ENCODE data around the gene PTPRG. TPM values are rescaled to one million over a fixed set of nuclear protein-coding genes. Genes with fewer than 3 reads are reported as not detected.

Gene PTPRG
- total and polyA plus RNA-seq, 2 experiments from 2014 or later = 24.4 to 131 TPM

GRCh38 chr3:62041681-62042080, 480.3 kb downstream of the PTPRG start (continued):
- TF ChIP-seq, protein P1, sequence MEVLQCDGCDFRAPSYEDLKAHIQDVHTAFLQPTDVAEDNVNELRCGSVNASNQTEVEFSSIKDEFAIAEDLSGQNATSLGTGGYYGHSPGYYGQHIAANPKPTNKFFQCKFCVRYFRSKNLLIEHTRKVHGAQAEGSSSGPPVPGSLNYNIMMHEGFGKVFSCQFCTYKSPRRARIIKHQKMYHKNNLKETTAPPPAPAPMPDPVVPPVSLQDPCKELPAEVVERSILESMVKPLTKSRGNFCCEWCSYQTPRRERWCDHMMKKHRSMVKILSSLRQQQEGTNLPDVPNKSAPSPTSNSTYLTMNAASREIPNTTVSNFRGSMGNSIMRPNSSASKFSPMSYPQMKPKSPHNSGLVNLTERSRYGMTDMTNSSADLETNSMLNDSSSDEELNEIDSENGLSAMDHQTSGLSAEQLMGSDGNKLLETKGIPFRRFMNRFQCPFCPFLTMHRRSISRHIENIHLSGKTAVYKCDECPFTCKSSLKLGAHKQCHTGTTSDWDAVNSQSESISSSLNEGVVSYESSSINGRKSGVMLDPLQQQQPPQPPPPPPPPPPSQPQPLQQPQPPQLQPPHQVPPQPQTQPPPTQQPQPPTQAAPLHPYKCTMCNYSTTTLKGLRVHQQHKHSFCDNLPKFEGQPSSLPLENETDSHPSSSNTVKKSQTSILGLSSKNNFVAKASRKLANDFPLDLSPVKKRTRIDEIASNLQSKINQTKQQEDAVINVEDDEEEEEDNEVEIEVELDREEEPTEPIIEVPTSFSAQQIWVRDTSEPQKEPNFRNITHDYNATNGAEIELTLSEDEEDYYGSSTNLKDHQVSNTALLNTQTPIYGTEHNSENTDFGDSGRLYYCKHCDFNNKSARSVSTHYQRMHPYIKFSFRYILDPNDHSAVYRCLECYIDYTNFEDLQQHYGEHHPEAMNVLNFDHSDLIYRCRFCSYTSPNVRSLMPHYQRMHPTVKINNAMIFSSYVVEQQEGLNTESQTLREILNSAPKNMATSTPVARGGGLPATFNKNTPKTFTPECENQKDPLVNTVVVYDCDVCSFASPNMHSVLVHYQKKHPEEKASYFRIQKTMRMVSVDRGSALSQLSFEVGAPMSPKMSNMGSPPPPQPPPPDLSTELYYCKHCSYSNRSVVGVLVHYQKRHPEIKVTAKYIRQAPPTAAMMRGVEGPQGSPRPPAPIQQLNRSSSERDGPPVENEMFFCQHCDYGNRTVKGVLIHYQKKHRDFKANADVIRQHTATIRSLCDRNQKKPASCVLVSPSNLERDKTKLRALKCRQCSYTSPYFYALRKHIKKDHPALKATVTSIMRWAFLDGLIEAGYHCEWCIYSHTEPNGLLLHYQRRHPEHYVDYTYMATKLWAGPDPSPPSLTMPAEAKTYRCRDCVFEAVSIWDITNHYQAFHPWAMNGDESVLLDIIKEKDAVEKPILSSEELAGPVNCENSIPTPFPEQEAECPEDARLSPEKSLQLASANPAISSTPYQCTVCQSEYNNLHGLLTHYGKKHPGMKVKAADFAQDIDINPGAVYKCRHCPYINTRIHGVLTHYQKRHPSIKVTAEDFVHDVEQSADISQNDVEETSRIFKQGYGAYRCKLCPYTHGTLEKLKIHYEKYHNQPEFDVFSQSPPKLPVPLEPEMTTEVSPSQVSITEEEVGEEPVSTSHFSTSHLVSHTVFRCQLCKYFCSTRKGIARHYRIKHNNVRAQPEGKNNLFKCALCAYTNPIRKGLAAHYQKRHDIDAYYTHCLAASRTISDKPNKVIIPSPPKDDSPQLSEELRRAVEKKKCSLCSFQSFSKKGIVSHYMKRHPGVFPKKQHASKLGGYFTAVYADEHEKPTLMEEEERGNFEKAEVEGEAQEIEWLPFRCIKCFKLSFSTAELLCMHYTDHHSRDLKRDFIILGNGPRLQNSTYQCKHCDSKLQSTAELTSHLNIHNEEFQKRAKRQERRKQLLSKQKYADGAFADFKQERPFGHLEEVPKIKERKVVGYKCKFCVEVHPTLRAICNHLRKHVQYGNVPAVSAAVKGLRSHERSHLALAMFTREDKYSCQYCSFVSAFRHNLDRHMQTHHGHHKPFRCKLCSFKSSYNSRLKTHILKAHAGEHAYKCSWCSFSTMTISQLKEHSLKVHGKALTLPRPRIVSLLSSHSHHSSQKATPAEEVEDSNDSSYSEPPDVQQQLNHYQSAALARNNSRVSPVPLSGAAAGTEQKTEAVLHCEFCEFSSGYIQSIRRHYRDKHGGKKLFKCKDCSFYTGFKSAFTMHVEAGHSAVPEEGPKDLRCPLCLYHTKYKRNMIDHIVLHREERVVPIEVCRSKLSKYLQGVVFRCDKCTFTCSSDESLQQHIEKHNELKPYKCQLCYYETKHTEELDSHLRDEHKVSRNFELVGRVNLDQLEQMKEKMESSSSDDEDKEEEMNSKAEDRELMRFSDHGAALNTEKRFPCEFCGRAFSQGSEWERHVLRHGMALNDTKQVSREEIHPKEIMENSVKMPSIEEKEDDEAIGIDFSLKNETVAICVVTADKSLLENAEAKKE (CRISPR knock-in tag; IDR thresholded peaks at IDR 0.05) = no peak

- peaks cover 7% of the 10 kb centered on the region for H3K27me3 Mint-ChIP-seq (ENCODE audit: insufficient read depth, low read depth, poor library complexity)
- peak overlapping the region; percentile 1 for H3K27ac ChIP-seq (ENCODE audit: low read depth)
- no peak overlapping the region for H3K4me3 ChIP-seq
- no peaks in the 10 kb centered on the region for H4K20me1 ChIP-seq (replicated peaks; ENCODE audit: insufficient read depth)
- H3K27ac Mint-ChIP-seq = peak overlapping the region; percentile 76
- H3K4me1 Mint-ChIP-seq = peaks cover 75% of the 10 kb centered on the region
- ATAC-seq (peak; percentile 51), DNase-seq (ENCODE audit: low spot score) (peak; percentile 23)
- H3K79me2 ChIP-seq (replicated peaks; ENCODE audit: insufficient read depth) = peaks cover 31% of the 10 kb centered on the region
- H3K9me2 ChIP-seq (ENCODE audit: insufficient read depth) = no peaks in the 10 kb centered on the region
- no peaks in the 10 kb centered on the region for H3K9me3 Mint-ChIP-seq
- peak overlapping the region; percentile 10 for H3K4me2 ChIP-seq
- no peaks in the 10 kb centered on the region for H3K27me3 ChIP-seq (ENCODE audit: insufficient read depth)
- no peak overlapping the region for H3K4me3 Mint-ChIP-seq
- no peak overlapping the region for H2AFZ ChIP-seq
- no peaks in the 10 kb centered on the region for H3K36me3 Mint-ChIP-seq (ENCODE audit: low read depth)
- H3K4me1 ChIP-seq (ENCODE audit: insufficient read depth) = peaks cover 49% of the 10 kb centered on the region
- H3F3A ChIP-seq (replicated peaks; ENCODE audit: low read depth) = no peaks in the 10 kb centered on the region
- H3K36me3 ChIP-seq (ENCODE audit: insufficient read depth) = no peaks in the 10 kb centered on the region
- TF ChIP-seq STAT1 (IDR thresholded peaks at IDR 0.05; ENCODE audit: unreplicated experiment) = no peak
- TF ChIP-seq CREB1 (CRISPR knock-in tag; IDR thresholded peaks at IDR 0.05; ENCODE audit: low read depth) = no peak
- no peak for TF ChIP-seq EZH2phosphoT487 (IDR thresholded peaks at IDR 0.05; ENCODE audit: unreplicated experiment)
- TF ChIP-seq ZNF331 (CRISPR knock-in tag; IDR thresholded peaks at IDR 0.05; ENCODE audit: low read depth) = no peak
- TF ChIP-seq ETS1 (IDR thresholded peaks at IDR 0.05) = no peak
- TF ChIP-seq POLR2AphosphoS5 (IDR thresholded peaks at IDR 0.05; ENCODE audit: low read depth) = no peak
- no peak for TF ChIP-seq CTCF (conservative IDR thresholded peaks at IDR 0.05; ENCODE audit: low read depth in 2 of 2)
Measured at GRCh38 chr3:62044874-62045411, 483.6 kb downstream of the PTPRG start.

Data from GM23338 (cell line).